Midbrain (tissue), 1 donor: ENCODE measurements around the gene FAM193A.
A peak's percentile ranks its signal among the peaks of the same experiment; 100 is the strongest.
"Not testable (repeated sequence)": the region's sequence is repeated elsewhere in the genome, so short reads cannot be mapped to it uniquely, and the experiment has no call there.

Experiments
- DNase-seq: peaks from one replicate; lab custom pipeline; 2025; lab: John Stamatoyannopoulos, UW

The FAM193A gene

GRCh38 chr4:2650276-2650675 lies 113.8 kb downstream of the FAM193A start:
- no peak for DNase-seq

GRCh38 chr4:2651546-2651945 lies 115.1 kb downstream of the FAM193A start:
- DNase-seq = no peak

GRCh38 chr4:2651998-2652397 lies 115.6 kb downstream of the FAM193A start:
- DNase-seq = no peak

GRCh38 chr4:2652415-2653160 lies 116.1 kb downstream of the FAM193A start:
- no peak for DNase-seq

- DNase-seq = peak; percentile 23
These were observed 124.3 kb downstream of the FAM193A start for GRCh38 chr4:2660596-2661211.

- no peak for DNase-seq
These were observed 126.2 kb downstream of the FAM193A start for GRCh38 chr4:2662598-2662997.

GRCh38 chr4:2663275-2663674 lies 126.8 kb downstream of the FAM193A start:
- no peak for DNase-seq

- no peak for DNase-seq
These were observed 130.3 kb downstream of the FAM193A start for GRCh38 chr4:2666722-2667247.

GRCh38 chr4:2667428-2667827 lies 131.0 kb downstream of the FAM193A start:
- DNase-seq = no peak

- no peak for DNase-seq
These were observed 134.9 kb downstream of the FAM193A start for GRCh38 chr4:2671267-2671895.

- DNase-seq = no peak
These were observed 135.6 kb downstream of the FAM193A start for GRCh38 chr4:2672082-2672481.

- no peak for DNase-seq
These were observed 136.3 kb downstream of the FAM193A start for GRCh38 chr4:2672700-2673099.

- DNase-seq = no peak
These were observed 136.7 kb downstream of the FAM193A start for GRCh38 chr4:2673157-2673556.

GRCh38 chr4:2679762-2680161 lies 143.3 kb downstream of the FAM193A start:
- DNase-seq = not testable (repeated sequence)

GRCh38 chr4:2684486-2684885 lies 148.0 kb downstream of the FAM193A start:
- no peak for DNase-seq

- no peak for DNase-seq
These were observed 149.1 kb downstream of the FAM193A start for GRCh38 chr4:2685541-2685940.

GRCh38 chr4:2686379-2687265 lies 150.2 kb downstream of the FAM193A start:
- DNase-seq = no peak

GRCh38 chr4:2688281-2688680 lies 151.8 kb downstream of the FAM193A start:
- no peak for DNase-seq

GRCh38 chr4:2688697-2689096 lies 152.2 kb downstream of the FAM193A start:
- no peak for DNase-seq

GRCh38 chr4:2689114-2689513 lies 152.7 kb downstream of the FAM193A start:
- no peak for DNase-seq

- no peak for DNase-seq
These were observed 153.6 kb downstream of the FAM193A start for GRCh38 chr4:2689825-2690700.
